T-helper 2 cell treated with Interferon-gamma antibody and Interleukin-4, amounts not matched to agents 5 μg/mL and 100 μg/mL, for 36 hours (primary cell): ENCODE results near the gene PRUNE2.
"Not testable (repeated sequence)": the region's sequence is repeated elsewhere in the genome, so short reads cannot be mapped to it uniquely, and the experiment has no call there.

ENCODE experiments used
- DNase-seq: peaks from one replicate; pipeline ENCODE4 v3.0.0; 2021; ENCODE audit warnings: low spot score
- H3K27ac Mint-ChIP-seq: one replicate; pipeline ENCODE4 v1.8.0; 2021; ENCODE audit warnings: mild to moderate bottlenecking, mixed read lengths
- H3K27me3 Mint-ChIP-seq: one replicate; pipeline ENCODE4 v1.8.0; 2021; ENCODE audit warnings: low read depth, mixed read lengths
- H3K36me3 Mint-ChIP-seq: one replicate; pipeline ENCODE4 v1.8.0; 2021; ENCODE audit warnings: low read depth, mixed read lengths
- H3K4me1 Mint-ChIP-seq: one replicate; pipeline ENCODE4 v1.8.0; 2021; ENCODE audit warnings: low read depth, mixed read lengths
- H3K4me3 Mint-ChIP-seq: one replicate; pipeline ENCODE4 v1.8.0; 2022; ENCODE audit warnings: mild to moderate bottlenecking, moderate library complexity, mixed read lengths
- H3K9me3 Mint-ChIP-seq: one replicate; pipeline ENCODE4 v1.8.0; 2021; ENCODE audit warnings: mixed read lengths

The PRUNE2 gene

GRCh38 chr9:76772686-76773445 is 133.0 kb downstream of the PRUNE2 start:
- H3K27me3 Mint-ChIP-seq = no peaks in the 10 kb centered on the region
- no peaks in the 10 kb centered on the region for H3K4me1 Mint-ChIP-seq
- no peaks in the 10 kb centered on the region for H3K9me3 Mint-ChIP-seq
- H3K36me3 Mint-ChIP-seq = no peaks in the 10 kb centered on the region
- no peak overlapping the region for H3K27ac Mint-ChIP-seq
- no peak for DNase-seq
- H3K4me3 Mint-ChIP-seq = no peak overlapping the region

GRCh38 chr9:76766126-76766525 is 139.8 kb downstream of the PRUNE2 start:
- Mint-ChIP-seq H3K36me3 (no peaks in the 10 kb centered on the region), H3K4me1 (no peaks in the 10 kb centered on the region), H3K27me3 (peaks cover 2% of the 10 kb centered on the region), H3K9me3 (no peaks in the 10 kb centered on the region), H3K27ac (no peak overlapping the region), H3K4me3 (no peak overlapping the region)
- DNase-seq = no peak

GRCh38 chr9:76764138-76764537 is 141.8 kb downstream of the PRUNE2 start, which contains the start of gene PCA3:
TSS of gene PCA3 (plus strand) at chr9:76764438.
- H3K4me3 Mint-ChIP-seq = no peak within 1 kb of the TSS
- H3K9me3 Mint-ChIP-seq = no peaks in the 10 kb centered on the region

GRCh38 chr9:76761448-76761847 is 144.5 kb downstream of the PRUNE2 start:
- no peaks in the 10 kb centered on the region for H3K4me1 Mint-ChIP-seq
- H3K27ac Mint-ChIP-seq = no peak overlapping the region
- no peak overlapping the region for H3K4me3 Mint-ChIP-seq
- DNase-seq = no peak
- H3K9me3 Mint-ChIP-seq = no peaks in the 10 kb centered on the region
- peaks cover 2% of the 10 kb centered on the region for H3K27me3 Mint-ChIP-seq
- H3K36me3 Mint-ChIP-seq = no peaks in the 10 kb centered on the region

More at GRCh38 chr9:76764138-76764537, 141.8 kb downstream of the PRUNE2 start, which contains the start of gene PCA3:
- no peak for DNase-seq
- H3K4me1 Mint-ChIP-seq = no peaks in the 10 kb centered on the region
- H3K27ac Mint-ChIP-seq = no peak within 1 kb of the TSS
- H3K27me3 Mint-ChIP-seq = peaks cover 2% of the 10 kb centered on the region
- H3K36me3 Mint-ChIP-seq = no peaks in the 10 kb centered on the region

GRCh38 chr9:76759732-76760131 is 146.2 kb downstream of the PRUNE2 start:
- peaks cover 1% of the 10 kb centered on the region for H3K4me1 Mint-ChIP-seq
- no peak for DNase-seq
- no peak overlapping the region for H3K4me3 Mint-ChIP-seq
- H3K27ac Mint-ChIP-seq = no peak overlapping the region
- H3K36me3 Mint-ChIP-seq = no peaks in the 10 kb centered on the region
- H3K9me3 Mint-ChIP-seq = no peaks in the 10 kb centered on the region
- peaks cover 2% of the 10 kb centered on the region for H3K27me3 Mint-ChIP-seq

- no peak overlapping the region for H3K4me3 Mint-ChIP-seq
- DNase-seq = no peak
- H3K36me3 Mint-ChIP-seq = no peaks in the 10 kb centered on the region
- no peaks in the 10 kb centered on the region for H3K9me3 Mint-ChIP-seq
- H3K4me1 Mint-ChIP-seq = peaks cover 1% of the 10 kb centered on the region
- H3K27me3 Mint-ChIP-seq = peaks cover 2% of the 10 kb centered on the region
- no peak overlapping the region for H3K27ac Mint-ChIP-seq
These were observed 147.4 kb downstream of the PRUNE2 start for GRCh38 chr9:76758476-76758875.

GRCh38 chr9:76756941-76757673 is 148.8 kb downstream of the PRUNE2 start:
- Mint-ChIP-seq H3K4me3 (no peak overlapping the region), H3K27me3 (no peaks in the 10 kb centered on the region), H3K27ac (no peak overlapping the region)

GRCh38 chr9:76756268-76756640 is 149.7 kb downstream of the PRUNE2 start:
- no peak for DNase-seq
- Mint-ChIP-seq H3K9me3 (no peaks in the 10 kb centered on the region), H3K27me3 (no peaks in the 10 kb centered on the region), H3K4me3 (no peak overlapping the region), H3K36me3 (no peaks in the 10 kb centered on the region), H3K4me1 (peaks cover 1% of the 10 kb centered on the region), H3K27ac (no peak overlapping the region)

More at GRCh38 chr9:76756941-76757673, 148.8 kb downstream of the PRUNE2 start:
- H3K36me3 Mint-ChIP-seq = no peaks in the 10 kb centered on the region
- no peaks in the 10 kb centered on the region for H3K9me3 Mint-ChIP-seq
- no peak for DNase-seq
- peaks cover 1% of the 10 kb centered on the region for H3K4me1 Mint-ChIP-seq

GRCh38 chr9:76751001-76751400 is 154.9 kb downstream of the PRUNE2 start:
- H3K27me3 Mint-ChIP-seq = no peaks in the 10 kb centered on the region
- H3K4me1 Mint-ChIP-seq = peaks cover 1% of the 10 kb centered on the region
- no peak overlapping the region for H3K4me3 Mint-ChIP-seq
- H3K9me3 Mint-ChIP-seq = no peaks in the 10 kb centered on the region
- H3K36me3 Mint-ChIP-seq = no peaks in the 10 kb centered on the region
- DNase-seq = no peak
- no peak overlapping the region for H3K27ac Mint-ChIP-seq

- H3K27me3 Mint-ChIP-seq = no peaks in the 10 kb centered on the region
- H3K9me3 Mint-ChIP-seq = peaks cover 16% of the 10 kb centered on the region
- no peaks in the 10 kb centered on the region for H3K4me1 Mint-ChIP-seq
- H3K27ac Mint-ChIP-seq = no peak overlapping the region
- DNase-seq = no peak
- no peak overlapping the region for H3K4me3 Mint-ChIP-seq
- no peaks in the 10 kb centered on the region for H3K36me3 Mint-ChIP-seq
These were observed 161.6 kb downstream of the PRUNE2 start for GRCh38 chr9:76744336-76744735.

- H3K27me3 Mint-ChIP-seq = no peaks in the 10 kb centered on the region
- no peaks in the 10 kb centered on the region for H3K4me1 Mint-ChIP-seq
- H3K27ac Mint-ChIP-seq = no peak overlapping the region
- peaks cover 16% of the 10 kb centered on the region for H3K9me3 Mint-ChIP-seq
- no peaks in the 10 kb centered on the region for H3K36me3 Mint-ChIP-seq
- DNase-seq = no peak
- H3K4me3 Mint-ChIP-seq = no peak overlapping the region
These were observed 162.0 kb downstream of the PRUNE2 start for GRCh38 chr9:76743931-76744330.

- not testable (repeated sequence) for H3K36me3 Mint-ChIP-seq, H3K4me1 Mint-ChIP-seq, H3K27me3 Mint-ChIP-seq, H3K4me3 Mint-ChIP-seq, DNase-seq, H3K27ac Mint-ChIP-seq
- peaks cover 16% of the 10 kb centered on the region for H3K9me3 Mint-ChIP-seq
These were observed 163.0 kb downstream of the PRUNE2 start for GRCh38 chr9:76742890-76743289.

GRCh38 chr9:76741524-76741923 is 164.4 kb downstream of the PRUNE2 start:
- Mint-ChIP-seq H3K4me3 (no peak overlapping the region), H3K27ac (no peak overlapping the region), H3K36me3 (no peaks in the 10 kb centered on the region), H3K27me3 (peaks cover 4% of the 10 kb centered on the region), H3K9me3 (peaks cover 16% of the 10 kb centered on the region), H3K4me1 (no peaks in the 10 kb centered on the region)
- no peak for DNase-seq

- Mint-ChIP-seq H3K4me3 (no peak overlapping the region), H3K36me3 (no peaks in the 10 kb centered on the region), H3K4me1 (no peaks in the 10 kb centered on the region), H3K27me3 (peaks cover 7% of the 10 kb centered on the region), H3K9me3 (peaks cover 16% of the 10 kb centered on the region), H3K27ac (no peak overlapping the region)
- DNase-seq = no peak
These were observed 167.5 kb downstream of the PRUNE2 start for GRCh38 chr9:76738402-76738801.
